ENCODE results near the gene ACSL4. TPM values are rescaled to one million over a fixed set of nuclear protein-coding genes. Genes with fewer than 3 reads are reported as not detected.

The ACSL4 gene
- total and polyA plus RNA-seq, 2 donors (not counting 1 experiment from before 2014, with no cell fraction given) = 103 to 678 TPM

GRCh38 chrX:109707720-109708119 lies 25.3 kb downstream of the ACSL4 start:
- no peaks in the 10 kb centered on the region for H3K27me3 ChIP-seq (ENCODE audit: control insufficient read depth, insufficient read depth, low read length)
- H2AFZ ChIP-seq (ENCODE audit: low read length) = no peak overlapping the region
- H3K4me2 ChIP-seq (ENCODE audit: extremely low read depth, insufficient read depth, low read length) = no peak overlapping the region
- TF ChIP-seq CTCF (conservative IDR thresholded peaks at IDR 0.05 in 1 of 2, IDR thresholded peaks at IDR 0.05 in 1 of 2; ENCODE audit: low read depth in 1 of 2, low read length in 2 of 2) = no peak
- TF ChIP-seq EZH2 (IDR thresholded peaks at IDR 0.05; ENCODE audit: low read length, missing control alignments) = no peak
- H3K79me2 ChIP-seq (ENCODE audit: control insufficient read depth, insufficient read depth, low read length) = peaks cover 90% of the 10 kb centered on the region
- H3K27ac ChIP-seq (ENCODE audit: insufficient read depth, low read length) = no peak overlapping the region
- no peaks in the 10 kb centered on the region for H3K9me3 ChIP-seq (ENCODE audit: control insufficient read depth, insufficient read depth, low read depth, low read length)
- no peaks in the 10 kb centered on the region for H4K20me1 ChIP-seq (ENCODE audit: control insufficient read depth, extremely low read depth, insufficient read depth, low read length)
- no peak for DNase-seq (ENCODE audit: low read depth in 2 of 2)
- H3K4me3 ChIP-seq (replicated peaks in 1 of 4; ENCODE audit: control extremely low read depth in 1 of 4, insufficient read depth in 1 of 4, low read depth in 3 of 4, low read length in 4 of 4) = no peak overlapping the region
- H3K4me1 ChIP-seq (ENCODE audit: control insufficient read depth, extremely low read depth, insufficient read depth, low read length) = peaks cover under 1% of the 10 kb centered on the region
- H3K9ac ChIP-seq (ENCODE audit: insufficient read depth, low read length) = no peak overlapping the region
- no peaks in the 10 kb centered on the region for H3K36me3 ChIP-seq (ENCODE audit: control insufficient read depth, insufficient read depth, low read length)

- no peaks in the 10 kb centered on the region for H4K20me1 ChIP-seq (ENCODE audit: control insufficient read depth, extremely low read depth, insufficient read depth, low read length)
- peak overlapping the region; percentile 51 for H3K4me2 ChIP-seq (ENCODE audit: extremely low read depth, insufficient read depth, low read length)
- H3K4me1 ChIP-seq (ENCODE audit: control insufficient read depth, extremely low read depth, insufficient read depth, low read length) = no peaks in the 10 kb centered on the region
- H3K79me2 ChIP-seq (ENCODE audit: control insufficient read depth, insufficient read depth, low read length) = peaks cover 90% of the 10 kb centered on the region
- no peak for DNase-seq (ENCODE audit: low read depth in 2 of 2)
- H2AFZ ChIP-seq (ENCODE audit: low read length) = no peak overlapping the region
- H3K27ac ChIP-seq (ENCODE audit: insufficient read depth, low read length) = no peak overlapping the region
- no peaks in the 10 kb centered on the region for H3K36me3 ChIP-seq (ENCODE audit: control insufficient read depth, insufficient read depth, low read length)
- no peak for TF ChIP-seq CTCF (conservative IDR thresholded peaks at IDR 0.05 in 1 of 2, IDR thresholded peaks at IDR 0.05 in 1 of 2; ENCODE audit: low read depth in 1 of 2, low read length in 2 of 2)
- no peak for TF ChIP-seq EZH2 (IDR thresholded peaks at IDR 0.05; ENCODE audit: low read length, missing control alignments)
- H3K4me3 ChIP-seq (replicated peaks in 1 of 4; ENCODE audit: control extremely low read depth in 1 of 4, insufficient read depth in 1 of 4, low read depth in 3 of 4, low read length in 4 of 4) = no peak overlapping the region
- no peaks in the 10 kb centered on the region for H3K27me3 ChIP-seq (ENCODE audit: control insufficient read depth, insufficient read depth, low read length)
- no peak overlapping the region for H3K9ac ChIP-seq (ENCODE audit: insufficient read depth, low read length)
- H3K9me3 ChIP-seq (ENCODE audit: control insufficient read depth, insufficient read depth, low read depth, low read length) = no peaks in the 10 kb centered on the region
Observed at GRCh38 chrX:109707319-109707718, 25.7 kb downstream of the ACSL4 start.

- no peak overlapping the region for H3K9ac ChIP-seq (ENCODE audit: insufficient read depth, low read length)
Observed at GRCh38 chrX:109704563-109704962, 28.5 kb downstream of the ACSL4 start.

More at GRCh38 chrX:109704563-109704962, 28.5 kb downstream of the ACSL4 start:
- no peak overlapping the region for H3K4me2 ChIP-seq (ENCODE audit: extremely low read depth, insufficient read depth, low read length)
- H3K36me3 ChIP-seq (ENCODE audit: control insufficient read depth, insufficient read depth, low read length) = no peaks in the 10 kb centered on the region
- H4K20me1 ChIP-seq (ENCODE audit: control insufficient read depth, extremely low read depth, insufficient read depth, low read length) = no peaks in the 10 kb centered on the region
- no peaks in the 10 kb centered on the region for H3K9me3 ChIP-seq (ENCODE audit: control insufficient read depth, insufficient read depth, low read depth, low read length)
- peaks cover 79% of the 10 kb centered on the region for H3K79me2 ChIP-seq (ENCODE audit: control insufficient read depth, insufficient read depth, low read length)
- DNase-seq (ENCODE audit: low read depth in 2 of 2) = no peak
- no peak overlapping the region for H3K27ac ChIP-seq (ENCODE audit: insufficient read depth, low read length)
- H3K27me3 ChIP-seq (ENCODE audit: control insufficient read depth, insufficient read depth, low read length) = no peaks in the 10 kb centered on the region
- no peak overlapping the region for H2AFZ ChIP-seq (ENCODE audit: low read length)
- H3K4me3 ChIP-seq (replicated peaks in 1 of 4; ENCODE audit: control extremely low read depth in 1 of 4, insufficient read depth in 1 of 4, low read depth in 3 of 4, low read length in 4 of 4) = no peak overlapping the region
- TF ChIP-seq CTCF (conservative IDR thresholded peaks at IDR 0.05 in 1 of 2, IDR thresholded peaks at IDR 0.05 in 1 of 2; ENCODE audit: low read depth in 1 of 2, low read length in 2 of 2) = no peak
- no peaks in the 10 kb centered on the region for H3K4me1 ChIP-seq (ENCODE audit: control insufficient read depth, extremely low read depth, insufficient read depth, low read length)

Data from fibroblast of lung (primary cell).